ENCODE data around the gene CALML5. TPM values are rescaled to one million over a fixed set of nuclear protein-coding genes. Genes with fewer than 3 reads are reported as not detected.

The CALML5 gene
- total RNA-seq, 1 experiment from 2014 or later = not detected

DNA sequence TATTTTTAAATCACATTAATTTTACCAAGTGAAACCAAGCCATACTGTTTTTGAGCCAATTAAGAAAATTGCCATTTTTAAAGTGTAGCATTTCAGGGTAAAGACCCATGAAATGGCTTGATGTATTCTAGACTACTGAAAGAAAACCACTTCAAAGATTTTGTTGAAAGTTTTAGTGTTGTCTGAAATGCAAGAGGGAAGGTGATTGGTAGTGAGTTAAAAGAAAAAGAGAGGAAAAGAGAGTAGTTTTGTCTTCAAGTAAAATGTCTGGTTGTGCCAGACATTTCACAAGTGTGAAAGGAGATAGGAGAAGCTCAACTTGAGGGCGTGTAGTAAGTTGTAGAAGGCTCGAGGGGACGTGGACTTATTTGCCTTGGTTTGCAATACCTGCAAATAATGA lies 41.6 kb downstream of the CALML5 start:
- CTCF ChIA-PET = no interaction called here
- no peaks in the 10 kb centered on the region for H3K27me3 ChIP-seq (replicated peaks; ENCODE audit: insufficient read depth, low read depth, low read length, poor library complexity)
- DNase-seq (ENCODE audit: low spot score) = no peak
- POLR2A ChIA-PET (ENCODE audit: low non-redundant PET) = no interaction called here
- TSS peak; percentile 34 for BruUV-seq (replicated peaks)
- H3K4me3 ChIP-seq (ENCODE audit: low read depth, low read length, poor library complexity, severe bottlenecking) = no peak overlapping the region
- no peaks in the 10 kb centered on the region for H3K4me1 ChIP-seq (ENCODE audit: insufficient read depth, low read length, poor library complexity, severe bottlenecking)
- peaks cover 87% of the 10 kb centered on the region for H3K36me3 ChIP-seq (ENCODE audit: insufficient read depth, low read length, poor library complexity, severe bottlenecking)
- TF ChIP-seq, protein P1, sequence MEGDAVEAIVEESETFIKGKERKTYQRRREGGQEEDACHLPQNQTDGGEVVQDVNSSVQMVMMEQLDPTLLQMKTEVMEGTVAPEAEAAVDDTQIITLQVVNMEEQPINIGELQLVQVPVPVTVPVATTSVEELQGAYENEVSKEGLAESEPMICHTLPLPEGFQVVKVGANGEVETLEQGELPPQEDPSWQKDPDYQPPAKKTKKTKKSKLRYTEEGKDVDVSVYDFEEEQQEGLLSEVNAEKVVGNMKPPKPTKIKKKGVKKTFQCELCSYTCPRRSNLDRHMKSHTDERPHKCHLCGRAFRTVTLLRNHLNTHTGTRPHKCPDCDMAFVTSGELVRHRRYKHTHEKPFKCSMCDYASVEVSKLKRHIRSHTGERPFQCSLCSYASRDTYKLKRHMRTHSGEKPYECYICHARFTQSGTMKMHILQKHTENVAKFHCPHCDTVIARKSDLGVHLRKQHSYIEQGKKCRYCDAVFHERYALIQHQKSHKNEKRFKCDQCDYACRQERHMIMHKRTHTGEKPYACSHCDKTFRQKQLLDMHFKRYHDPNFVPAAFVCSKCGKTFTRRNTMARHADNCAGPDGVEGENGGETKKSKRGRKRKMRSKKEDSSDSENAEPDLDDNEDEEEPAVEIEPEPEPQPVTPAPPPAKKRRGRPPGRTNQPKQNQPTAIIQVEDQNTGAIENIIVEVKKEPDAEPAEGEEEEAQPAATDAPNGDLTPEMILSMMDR (conservative IDR thresholded peaks at IDR 0.05; ENCODE audit: low read depth, low read length) = no peak
- TF ChIP-seq EZH2 (IDR thresholded peaks at IDR 0.05; ENCODE audit: borderline replicate concordance, low read depth, low read length, poor library complexity, severe bottlenecking) = no peak
- intact Hi-C loops (cut with micrococcal nuclease; ENCODE audit: unreplicated experiment) = no loop called here
- no peaks in the 10 kb centered on the region for H3K9me3 ChIP-seq (ENCODE audit: low read depth, low read length, poor library complexity, severe bottlenecking)
- H3K27ac ChIP-seq (ENCODE audit: low read depth, low read length, poor library complexity, severe bottlenecking) = no peak overlapping the region

DNA sequence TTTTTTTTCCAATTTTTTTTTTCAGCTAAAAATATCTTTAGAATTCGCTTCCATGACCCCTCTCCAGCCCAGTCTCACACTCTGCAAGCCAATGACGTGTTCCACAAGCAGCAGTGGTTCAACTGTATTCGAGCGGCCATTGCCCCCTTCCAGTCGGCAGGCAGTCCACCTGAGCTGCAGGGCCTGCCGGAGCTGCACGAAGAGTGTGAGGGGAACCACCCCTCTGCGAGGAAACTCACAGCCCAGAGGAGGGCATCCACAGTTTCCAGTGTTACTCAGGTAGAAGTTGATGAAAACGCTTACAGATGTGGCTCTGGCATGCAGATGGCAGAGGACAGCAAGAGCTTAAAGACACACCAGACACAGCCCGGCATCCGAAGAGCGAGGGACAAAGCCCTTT lies 42.8 kb downstream of the CALML5 start:
- Histone ChIP-seq H3K36me3 (ENCODE audit: insufficient read depth, low read length, poor library complexity, severe bottlenecking) (peaks cover 98% of the 10 kb centered on the region), H3K9me3 (ENCODE audit: low read depth, low read length, poor library complexity, severe bottlenecking) (no peaks in the 10 kb centered on the region), H3K4me1 (ENCODE audit: insufficient read depth, low read length, poor library complexity, severe bottlenecking) (no peaks in the 10 kb centered on the region), H3K4me3 (ENCODE audit: low read depth, low read length, poor library complexity, severe bottlenecking) (no peak overlapping the region), H3K27ac (ENCODE audit: low read depth, low read length, poor library complexity, severe bottlenecking) (no peak overlapping the region), H3K27me3 (replicated peaks; ENCODE audit: insufficient read depth, low read depth, low read length, poor library complexity) (no peaks in the 10 kb centered on the region)
- ChIA-PET POLR2A (ENCODE audit: low non-redundant PET) (no interaction called here), CTCF (interaction anchor here (0.6 kb wide), 1 partner anchor 22 kb away, joined by 6 read pairs; no protein-coding TSS in a partner anchor)
- intact Hi-C loops (cut with micrococcal nuclease; ENCODE audit: unreplicated experiment) = no loop called here
- TF ChIP-seq, protein P1 (conservative IDR thresholded peaks at IDR 0.05; ENCODE audit: low read depth, low read length) = no peak
- TF ChIP-seq EZH2 (IDR thresholded peaks at IDR 0.05; ENCODE audit: borderline replicate concordance, low read depth, low read length, poor library complexity, severe bottlenecking) = no peak
- no peak for DNase-seq (ENCODE audit: low spot score)
- no TSS peak for BruUV-seq (replicated peaks)

DNA sequence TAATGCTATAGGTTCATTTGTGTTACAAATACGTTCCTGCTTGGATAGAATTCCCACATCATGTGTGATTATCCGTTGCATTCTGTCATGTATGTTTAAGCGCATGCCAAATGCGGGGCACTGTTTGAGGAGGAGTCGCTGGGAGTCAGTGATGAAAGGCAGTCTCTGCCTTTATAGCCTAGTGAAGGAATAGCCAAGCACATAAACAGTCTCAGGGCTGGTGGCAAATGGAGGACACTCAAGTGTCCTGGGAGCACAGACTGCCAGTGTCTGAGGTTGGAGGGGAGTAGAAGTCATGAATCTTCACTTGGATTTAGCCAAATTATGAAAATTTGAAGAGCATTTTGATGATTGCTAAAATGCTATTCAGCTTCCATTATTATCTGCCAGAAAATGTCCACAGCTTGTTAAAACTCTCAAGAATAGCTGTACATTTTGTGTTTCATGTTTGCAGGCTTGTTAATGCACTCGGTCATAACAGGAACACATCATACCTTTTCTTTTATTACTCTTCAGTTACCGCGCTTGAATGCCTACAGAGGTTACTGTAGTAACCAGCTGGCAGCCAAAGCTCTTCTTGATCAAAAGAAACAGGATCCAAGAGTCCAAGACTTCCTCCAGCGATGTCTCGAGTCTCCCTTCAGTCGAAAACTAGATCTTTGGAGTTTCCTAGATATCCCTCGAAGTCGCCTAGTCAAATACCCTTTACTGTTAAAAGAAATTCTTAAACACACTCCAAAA lies 45.5 kb downstream of the CALML5 start:
- Histone ChIP-seq H3K4me3 (ENCODE audit: low read depth, low read length, poor library complexity, severe bottlenecking) (no peak overlapping the region), H3K36me3 (ENCODE audit: insufficient read depth, low read length, poor library complexity, severe bottlenecking) (peaks cover 76% of the 10 kb centered on the region), H3K9me3 (ENCODE audit: low read depth, low read length, poor library complexity, severe bottlenecking) (no peaks in the 10 kb centered on the region), H3K4me1 (ENCODE audit: insufficient read depth, low read length, poor library complexity, severe bottlenecking) (peaks cover 11% of the 10 kb centered on the region), H3K27ac (ENCODE audit: low read depth, low read length, poor library complexity, severe bottlenecking) (no peak overlapping the region), H3K27me3 (replicated peaks; ENCODE audit: insufficient read depth, low read depth, low read length, poor library complexity) (no peaks in the 10 kb centered on the region)
- intact Hi-C loops (cut with micrococcal nuclease; ENCODE audit: unreplicated experiment) = no loop called here
- BruUV-seq (replicated peaks) = no TSS peak
- TF ChIP-seq, protein P1 (conservative IDR thresholded peaks at IDR 0.05; ENCODE audit: low read depth, low read length) = no peak
- no peak for TF ChIP-seq EZH2 (IDR thresholded peaks at IDR 0.05; ENCODE audit: borderline replicate concordance, low read depth, low read length, poor library complexity, severe bottlenecking)
- no peak for DNase-seq (ENCODE audit: low spot score)
- ChIA-PET POLR2A (ENCODE audit: low non-redundant PET) (no interaction called here), CTCF (no interaction called here)

Measured in A673 (cell line).